SK-N-SH treated with all-trans-retinoic acid at 6 μM for 48 hours (cell line): Measurements from ENCODE around the gene PRUNE2.
A peak's percentile ranks its signal among the peaks of the same experiment; 100 is the strongest.

Experiments
- ATAC-seq: fragments of 200-7000 bp; cut with Tn5 transposase; 3 replicates; pipeline ENCODE4 v1.9.1; 2020; ENCODE audit warnings: mild to moderate bottlenecking, moderate library complexity
- CSRNP3 ChIP-seq: fragments of 250-450 bp; sonication (Bioruptor Pico); IDR thresholded peaks from 2 replicates; pipeline ENCODE4 v1.5.1; 2021; ENCODE audit warnings: mild to moderate bottlenecking, moderate library complexity
- ISL1 ChIP-seq: fragments of 250-450 bp; sonication (Bioruptor Pico); IDR thresholded peaks from 2 replicates; pipeline ENCODE4 v2.1.2; 2022; ENCODE audit warnings: mild to moderate bottlenecking, moderate library complexity
- OSR1 ChIP-seq: fragments of 250-450 bp; sonication (Bioruptor Pico); IDR thresholded peaks from 2 replicates; pipeline ENCODE4 v1.8.0; 2022; ENCODE audit warnings: moderate library complexity, mild to moderate bottlenecking, inconsistent platforms
- PPARA ChIP-seq: fragments of 250-450 bp; sonication (Bioruptor Pico); IDR thresholded peaks from 2 replicates; pipeline ENCODE4 v1.5.0; 2020; ENCODE audit warnings: mild to moderate bottlenecking, borderline replicate concordance
- RARB ChIP-seq: fragments of 250-450 bp; sonication (Bioruptor Pico); IDR thresholded peaks from 2 replicates; pipeline ENCODE4 v1.8.0; 2021; ENCODE audit warnings: mild to moderate bottlenecking, moderate library complexity
- SNAI2 ChIP-seq: fragments of 250-450 bp; sonication (Bioruptor Pico); IDR thresholded peaks from 2 replicates; pipeline ENCODE4 v1.5.0; 2020; ENCODE audit warnings: mild to moderate bottlenecking, moderate library complexity
- TOX ChIP-seq: fragments of 250-450 bp; sonication (Bioruptor Pico); IDR thresholded peaks from 2 replicates; pipeline ENCODE4 v1.8.0; 2021; ENCODE audit warnings: mild to moderate bottlenecking, moderate library complexity, borderline replicate concordance
- TSHZ2 ChIP-seq: fragments of 250-450 bp; sonication (Bioruptor Pico); IDR thresholded peaks from 2 replicates; pipeline ENCODE4 v1.5.0; 2020; ENCODE audit warnings: mild to moderate bottlenecking, moderate library complexity
- ZC3H10 ChIP-seq: fragments of 250-450 bp; sonication (Bioruptor Pico); IDR thresholded peaks from 2 replicates; pipeline ENCODE4 v1.5.1; 2021; ENCODE audit warnings: mild to moderate bottlenecking, moderate library complexity
- ZFP3 ChIP-seq: fragments of 250-450 bp; sonication (Bioruptor Pico); IDR thresholded peaks from 2 replicates; pipeline ENCODE4 v1.5.0; 2020; ENCODE audit warnings: mild to moderate bottlenecking, moderate library complexity
- ZNF565 ChIP-seq: fragments of 450-650 bp; formaldehyde crosslinking; conservative IDR thresholded peaks from 2 replicates; pipeline ENCODE4 v1.5.0; 2020; ENCODE audit warnings: low read depth, mild to moderate bottlenecking, moderate library complexity
- TF ChIP-seq, protein P1 (sequence below): fragments of 250-450 bp; sonication (Bioruptor Pico); IDR thresholded peaks from 2 replicates; pipeline ENCODE4 v1.8.0; 2020; ENCODE audit warnings: mild to moderate bottlenecking, moderate library complexity, borderline replicate concordance

The PRUNE2 gene

DNA sequence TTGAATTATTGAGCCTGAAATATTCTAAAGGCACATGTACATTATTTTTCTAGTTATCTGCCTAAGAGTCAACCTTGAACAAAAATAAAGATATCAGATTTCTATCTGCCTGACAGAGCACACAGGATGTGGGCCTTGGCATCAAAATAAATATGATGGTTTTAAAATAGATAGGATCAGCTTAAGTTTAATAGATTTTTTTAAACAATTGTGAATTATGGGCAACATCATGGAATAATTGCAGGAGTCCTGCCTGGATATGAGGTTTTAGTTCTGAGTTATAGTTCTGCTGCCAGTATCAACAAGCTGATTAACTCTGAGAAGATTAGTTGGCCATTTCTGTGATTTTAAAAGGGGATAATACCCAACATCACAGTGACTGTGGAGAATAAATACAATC lies 248.6 kb downstream of the PRUNE2 start (continued):
- TF ChIP-seq, protein P1, sequence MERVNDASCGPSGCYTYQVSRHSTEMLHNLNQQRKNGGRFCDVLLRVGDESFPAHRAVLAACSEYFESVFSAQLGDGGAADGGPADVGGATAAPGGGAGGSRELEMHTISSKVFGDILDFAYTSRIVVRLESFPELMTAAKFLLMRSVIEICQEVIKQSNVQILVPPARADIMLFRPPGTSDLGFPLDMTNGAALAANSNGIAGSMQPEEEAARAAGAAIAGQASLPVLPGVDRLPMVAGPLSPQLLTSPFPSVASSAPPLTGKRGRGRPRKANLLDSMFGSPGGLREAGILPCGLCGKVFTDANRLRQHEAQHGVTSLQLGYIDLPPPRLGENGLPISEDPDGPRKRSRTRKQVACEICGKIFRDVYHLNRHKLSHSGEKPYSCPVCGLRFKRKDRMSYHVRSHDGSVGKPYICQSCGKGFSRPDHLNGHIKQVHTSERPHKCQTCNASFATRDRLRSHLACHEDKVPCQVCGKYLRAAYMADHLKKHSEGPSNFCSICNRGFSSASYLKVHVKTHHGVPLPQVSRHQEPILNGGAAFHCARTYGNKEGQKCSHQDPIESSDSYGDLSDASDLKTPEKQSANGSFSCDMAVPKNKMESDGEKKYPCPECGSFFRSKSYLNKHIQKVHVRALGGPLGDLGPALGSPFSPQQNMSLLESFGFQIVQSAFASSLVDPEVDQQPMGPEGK (CRISPR knock-in tag), result no peak
- TF ChIP-seq TOX (CRISPR knock-in tag), result peak; percentile 22; the same call in 1 of the 2 replicates
- TF ChIP-seq ZNF565 (CRISPR knock-in tag), result no peak
- TF ChIP-seq TSHZ2 (CRISPR knock-in tag), result no peak
- no peak for TF ChIP-seq SNAI2 (CRISPR knock-in tag)
- no peak for TF ChIP-seq OSR1
- TF ChIP-seq ISL1 (CRISPR knock-in tag), result no peak

- no peak for ATAC-seq
Measured at GRCh38 chr9:76655971-76656370, 249.9 kb downstream of the PRUNE2 start.

DNA sequence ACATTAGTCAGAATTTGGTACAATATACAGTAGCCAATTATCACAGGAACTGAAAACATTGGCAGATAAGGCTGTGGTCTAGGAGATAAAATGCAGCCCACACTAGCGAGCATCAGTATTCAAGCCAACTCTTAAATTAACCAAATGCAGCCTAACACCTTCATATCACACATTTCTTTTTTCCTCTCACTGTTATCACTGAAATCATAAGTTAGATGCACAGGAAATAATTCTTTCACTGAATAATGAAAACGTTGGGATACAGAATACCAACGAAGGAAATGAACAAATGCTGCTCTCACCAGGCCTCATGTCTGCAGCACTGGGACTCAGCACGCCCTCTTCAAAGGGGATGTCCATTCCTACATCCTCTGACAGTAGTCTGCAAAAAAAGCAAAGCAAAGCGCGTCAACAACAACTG lies 250.8 kb downstream of the PRUNE2 start:
- ATAC-seq, result no peak
- no peak for TF ChIP-seq ZFP3 (CRISPR knock-in tag)
- TF ChIP-seq SNAI2 (CRISPR knock-in tag), result no peak
- TF ChIP-seq, protein P1 (CRISPR knock-in tag), result no peak
- TF ChIP-seq, all 23 proteins: peak for 0

More at GRCh38 chr9:76655971-76656370, 249.9 kb downstream of the PRUNE2 start:
- TF ChIP-seq CSRNP3, result no peak
- TF ChIP-seq TSHZ2 (CRISPR knock-in tag), result no peak
- TF ChIP-seq, all 23 proteins: peak for 0

DNA sequence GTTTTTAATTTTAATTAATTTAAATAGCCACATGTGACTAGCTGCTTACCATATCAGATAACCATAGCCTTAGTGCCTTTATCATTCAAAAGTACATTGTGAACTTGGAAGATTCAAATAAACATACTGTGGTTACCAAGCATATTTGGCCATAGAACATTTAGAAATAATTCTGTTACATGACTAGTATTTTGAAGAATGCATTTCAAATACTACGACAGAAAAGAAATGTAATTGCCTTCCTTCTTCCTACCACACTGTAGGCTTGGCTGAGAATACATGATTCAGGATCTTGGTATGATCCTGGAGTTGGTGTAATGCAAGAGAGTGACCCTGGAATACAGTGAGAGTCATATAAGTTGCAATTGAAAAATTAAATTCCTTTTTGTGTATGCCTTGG lies 251.3 kb downstream of the PRUNE2 start:
- ATAC-seq, result peak; percentile 85
- TF ChIP-seq OSR1 (no peak), RARB (CRISPR knock-in tag) (no peak), ZC3H10 (CRISPR knock-in tag) (no peak), PPARA (CRISPR knock-in tag) (no peak), TOX (CRISPR knock-in tag) (no peak)
- TF ChIP-seq, protein P1 (CRISPR knock-in tag), result no peak
